GM21528 (cell line): Measurements from ENCODE around the gene PDLIM3.
"Not testable (repeated sequence)": the region's sequence is repeated elsewhere in the genome, so short reads cannot be mapped to it uniquely, and the experiment has no call there.

Experiments used
- ATAC-seq: cut with Tn5 transposase; IDR thresholded peaks from one replicate; pipeline ENCODE4 v1.9.1; 2021; ENCODE audit warnings: mild to moderate bottlenecking, moderate library complexity; ENCODE audit not compliant: unreplicated experiment, low FRiP score

The PDLIM3 gene

GRCh38 chr4:185554365-185555126, 19.2 kb upstream of the PDLIM3 start:
- ATAC-seq = no peak

- ATAC-seq = no peak
Observed at GRCh38 chr4:185552254-185552653, 16.9 kb upstream of the PDLIM3 start.

- ATAC-seq = no peak
Observed at GRCh38 chr4:185550933-185551332, 15.6 kb upstream of the PDLIM3 start.

GRCh38 chr4:185549095-185549639, 13.9 kb upstream of the PDLIM3 start:
- ATAC-seq = no peak

GRCh38 chr4:185548587-185548986, 13.3 kb upstream of the PDLIM3 start:
- ATAC-seq = no peak

- ATAC-seq = no peak
Observed at GRCh38 chr4:185546335-185546734, 11.0 kb upstream of the PDLIM3 start.

GRCh38 chr4:185542626-185543315, 7.5 kb upstream of the PDLIM3 start:
- ATAC-seq = no peak

GRCh38 chr4:185541251-185541727, 6.0 kb upstream of the PDLIM3 start:
- no peak for ATAC-seq

- ATAC-seq = no peak
Observed at GRCh38 chr4:185540487-185541120, 5.3 kb upstream of the PDLIM3 start.

- no peak for ATAC-seq
Observed at GRCh38 chr4:185540040-185540439, 4.7 kb upstream of the PDLIM3 start.

GRCh38 chr4:185538806-185539205, 3.5 kb upstream of the PDLIM3 start:
- no peak for ATAC-seq

- ATAC-seq = no peak
Observed at GRCh38 chr4:185536411-185536709, 1.1 kb upstream of the PDLIM3 start.

- ATAC-seq = no peak
Observed at GRCh38 chr4:185535612-185536410, 504 bp upstream of the PDLIM3 start.

- no peak for ATAC-seq
Observed at GRCh38 chr4:185534511-185534865, 819 bp downstream of the PDLIM3 start.

- no peak for ATAC-seq
Observed at GRCh38 chr4:185532795-185533324, 2.4 kb downstream of the PDLIM3 start.

- no peak for ATAC-seq
Observed at GRCh38 chr4:185532293-185532692, 3.0 kb downstream of the PDLIM3 start.

- ATAC-seq = not testable (repeated sequence)
Observed at GRCh38 chr4:185531654-185532053, 3.7 kb downstream of the PDLIM3 start.

- ATAC-seq = no peak
Observed at GRCh38 chr4:185529413-185529812, 5.9 kb downstream of the PDLIM3 start.

GRCh38 chr4:185524888-185525863, 10.1 kb downstream of the PDLIM3 start:
- ATAC-seq = no peak
